ENCODE data around the gene COBL.
"Not testable (repeated sequence)": the region's sequence is repeated elsewhere in the genome, so short reads cannot be mapped to it uniquely, and the experiment has no call there.

DNA sequence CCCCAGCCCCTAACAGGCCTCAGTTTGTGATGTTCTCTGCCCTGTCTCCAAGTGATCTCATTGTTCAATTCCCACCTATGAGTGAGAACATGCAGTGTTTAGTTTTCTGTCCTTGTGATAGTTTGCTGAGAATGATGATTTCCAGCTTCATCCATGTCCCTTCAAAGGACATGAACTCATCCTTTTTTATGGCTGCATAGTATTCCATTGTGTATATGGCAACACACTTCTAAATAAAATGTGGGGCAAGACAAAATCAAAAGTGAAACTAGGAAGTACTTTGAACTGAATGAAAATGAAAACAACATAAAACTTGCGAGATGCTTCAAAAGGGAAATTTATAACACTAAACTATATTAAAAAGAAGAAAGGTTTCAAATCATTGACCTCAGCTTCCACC is 326.4 kb downstream of the COBL start:
- TF ChIP-seq, protein P1, sequence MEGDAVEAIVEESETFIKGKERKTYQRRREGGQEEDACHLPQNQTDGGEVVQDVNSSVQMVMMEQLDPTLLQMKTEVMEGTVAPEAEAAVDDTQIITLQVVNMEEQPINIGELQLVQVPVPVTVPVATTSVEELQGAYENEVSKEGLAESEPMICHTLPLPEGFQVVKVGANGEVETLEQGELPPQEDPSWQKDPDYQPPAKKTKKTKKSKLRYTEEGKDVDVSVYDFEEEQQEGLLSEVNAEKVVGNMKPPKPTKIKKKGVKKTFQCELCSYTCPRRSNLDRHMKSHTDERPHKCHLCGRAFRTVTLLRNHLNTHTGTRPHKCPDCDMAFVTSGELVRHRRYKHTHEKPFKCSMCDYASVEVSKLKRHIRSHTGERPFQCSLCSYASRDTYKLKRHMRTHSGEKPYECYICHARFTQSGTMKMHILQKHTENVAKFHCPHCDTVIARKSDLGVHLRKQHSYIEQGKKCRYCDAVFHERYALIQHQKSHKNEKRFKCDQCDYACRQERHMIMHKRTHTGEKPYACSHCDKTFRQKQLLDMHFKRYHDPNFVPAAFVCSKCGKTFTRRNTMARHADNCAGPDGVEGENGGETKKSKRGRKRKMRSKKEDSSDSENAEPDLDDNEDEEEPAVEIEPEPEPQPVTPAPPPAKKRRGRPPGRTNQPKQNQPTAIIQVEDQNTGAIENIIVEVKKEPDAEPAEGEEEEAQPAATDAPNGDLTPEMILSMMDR (conservative IDR thresholded peaks at IDR 0.05; ENCODE audit: low read depth, low read length) = not testable (repeated sequence)
- not testable (repeated sequence) for TF ChIP-seq EZH2 (IDR thresholded peaks at IDR 0.05; ENCODE audit: low read length, unreplicated experiment)

Measured in PC-3 (cell line).